Heart right ventricle (tissue), 16 donors: ENCODE data around the gene CERS6. TPM values are rescaled to one million over a fixed set of nuclear protein-coding genes. Genes with fewer than 3 reads are reported as not detected.

Experiments used
- ATAC-seq, 8 donors: fragments of 200-7000 bp; cut with Tn5 transposase; one replicate each; pipeline ENCODE4 v1.9.1; 2020; ENCODE audit warnings: mild to moderate bottlenecking in 8 of 8, moderate library complexity in 8 of 8, moderate number of reproducible peaks in 1 of 8
- DNase-seq, 2 donors: peaks; one replicate each; pipeline ENCODE4 v3.0.0-alpha.2; 2020
- H3K27ac ChIP-seq, 10 donors: fragments of 200-600 bp; sonication (generic) in 2 of 10; one replicate each; pipeline versions ENCODE4 v1.5.0 to v1.8.0; 2020 to 2022; ENCODE audit warnings: mild to moderate bottlenecking in 3 of 10
- H3K27me3 ChIP-seq, 7 donors: fragments of 200-600 bp; one replicate each; pipeline ENCODE4 v1.8.0; 2021 to 2022; ENCODE audit warnings: mild to moderate bottlenecking in 2 of 7
- H3K36me3 ChIP-seq, 9 donors: fragments of 200-600 bp; sonication (generic) in 1 of 9; one replicate each; pipeline versions ENCODE4 v1.5.0 to v1.8.0; 2020 to 2022; ENCODE audit warnings: mild to moderate bottlenecking in 2 of 9
- H3K4me1 ChIP-seq, 9 donors: fragments of 200-600 bp; sonication (generic) in 1 of 9; one replicate each; pipeline versions ENCODE4 v1.5.0 to v1.8.0; 2020 to 2022; ENCODE audit warnings: mild to moderate bottlenecking in 4 of 9
- H3K4me3 ChIP-seq, 10 donors: fragments of 200-600 bp; sonication (generic) in 2 of 10; one replicate each; pipeline versions ENCODE4 v1.5.0 to v1.8.0; 2020 to 2022; ENCODE audit warnings: mild to moderate bottlenecking in 7 of 10, moderate library complexity in 2 of 10
- H3K9me3 ChIP-seq, 11 donors: fragments of 200-600 bp in 10 of 11; sonication (generic) in 2 of 11; one replicate each; pipeline versions ENCODE4 v1.5.0 to v1.8.0; 2013 to 2022; ENCODE audit warnings: mild to moderate bottlenecking in 2 of 11, control low read depth in 1 of 11, moderate library complexity in 1 of 11
- CTCF ChIP-seq, 9 donors: fragments of 200-600 bp; sonication (generic) in 2 of 9; IDR thresholded peaks; one replicate each; pipeline versions ENCODE4 v1.5.0 to v1.8.0; 2021 to 2022; ENCODE audit warnings: antibody characterized with exemption in 9 of 9, mild to moderate bottlenecking in 5 of 9, moderate library complexity in 1 of 9
- WGBS, 2 donors: extraction: QIAGEN DNeasy Blood & Tissue Kit; methylation state at CpG; one replicate each; pipeline ENCODE4 v1.1.7; 2013; ENCODE audit warnings: inconsistent platforms in 1 of 2; 5-methylcytosine and 5-hydroxymethylcytosine counted together
- intact Hi-C, 10 donors: fragments of 100-400 bp; cut with DNase I; formaldehyde crosslinking; loops; one replicate each; pipeline versions ENCODE4 v1.11.1 to v1.14.2; 2022
- polyA plus RNA-seq, 2 donors: library from polyadenylated mRNA; stranded (reverse); fragments of 200-250 nt; gene quantifications; one replicate each; pipeline ENCODE4 v1.2.3, GENCODE V29; 2013
- total RNA-seq, 10 donors: library from RNA; stranded (reverse); fragmentation: NEBNext Ultra II Directional in 3 of 10; extraction: Animal tissue kit (Norgen Biotek cat#: 25700) in 3 of 10; gene quantifications; one replicate each; pipeline versions ENCODE4 v1.2.1 to v1.2.4, GENCODE V29; 2021 to 2023
- donor health status: Arrhythmogenic right ventricular cardiomyopathy.
- donor health status: ischemic (EF 13 %, LVEDD 7.1; RV severe dilation, severe dysfunction).
- donor health status: healthy with polysubstance abuse.
- donor health status: DM: no; HTN: yes; CAD: no.
- donor health status: DM: no; HTN: no; CAD: no.
- donor health status: ischemic (EF 25% LVEDD 6.9; RV normal size, moderate dysfunction).
- donor health status: ischemic (EF 25% LVEDD 5.7; RV mildly dilated, moderate dysfunction).
- donor health status: healthy.
- donor health status: DM: yes; HTN: yes; CAD: no.
- donor health status: Ischemic cardiomyopathy.
- donor health status: ischemic (EF 35%, LVEDD 5.7; RV mildly dilated, moderate dysfunction).
- donor health status: nonischemic (EF 11% LVEDD 7.7; RV severe dilation, severe dysfunction).
- donor health status: DM: yes; HTN: yes; CAD: no.
- donor health status: PGD.
- donor health status: ischemic (EF 29% LVEDD 5.4; RV normal size, mild dysfunction).
- donor health status: nonischemic (EF 23%, LVEDD 6.1; RV moderate dilation, normal function).

The CERS6 gene
- total and polyA plus RNA-seq, 12 donors: 20.5 to 76.3 (median 56.1) TPM

DNA sequence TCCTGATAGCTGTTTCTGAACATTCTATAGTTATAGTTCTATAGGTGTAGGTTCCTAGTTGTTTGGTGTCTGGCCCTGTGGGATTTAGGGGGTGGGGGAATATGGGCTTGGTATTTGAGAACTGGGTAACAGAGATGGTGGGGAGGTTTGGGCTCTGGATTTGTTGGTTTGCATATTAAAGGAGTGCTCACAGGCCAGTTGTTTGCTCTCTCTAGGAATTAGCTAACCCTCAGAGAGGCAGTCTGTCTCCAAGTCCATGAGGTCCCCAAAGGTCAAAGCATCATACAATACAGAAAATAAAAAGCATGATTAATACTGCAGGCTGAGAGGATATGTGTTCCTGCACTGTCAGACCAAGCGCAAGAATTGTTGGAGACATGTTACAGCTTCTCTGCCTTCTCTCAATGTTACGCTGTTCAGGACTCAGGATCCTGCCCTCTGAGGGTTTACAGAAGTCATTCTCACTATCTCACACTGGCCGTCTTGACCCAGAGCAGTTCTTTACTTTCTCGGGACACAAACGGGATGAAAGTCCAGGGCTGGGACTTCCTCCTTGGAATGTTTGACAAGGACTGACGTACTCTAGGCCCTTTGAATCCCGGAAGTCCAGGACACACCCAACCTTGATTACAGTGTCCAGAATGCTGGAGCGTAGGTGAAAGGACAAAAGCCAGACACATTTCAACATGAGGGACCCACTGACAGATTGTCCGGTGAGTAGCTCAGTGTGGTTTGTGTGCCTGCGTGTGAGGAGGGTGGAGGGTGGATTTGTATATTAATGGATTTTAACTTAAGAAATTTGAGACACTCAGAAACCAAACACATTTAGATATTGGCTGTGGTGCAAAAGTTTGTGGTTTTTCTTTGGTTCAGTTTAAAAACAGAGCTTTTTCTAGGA, 346.1 kb downstream of the CERS6 start, which contains the start of gene NOSTRIN:
Gene NOSTRIN (plus strand): TSS at position 677 of the 898 bp plus-strand sequence. CDS start 10 bp downstream, at position 687.
- Histone ChIP-seq H3K27ac (peak within 1 kb of the TSS; percentile 8 to 85 (median 74)), H3K4me3 (peak within 1 kb of the TSS; percentile 18 to 54 (median 42)), H3K9me3 (no peaks in the 10 kb centered on the region), H3K4me1 (peaks cover 0 to 71% (median 25%) of the 10 kb centered on the region in 9 donors), H3K27me3 (no peaks in the 10 kb centered on the region), H3K36me3 (no peaks in the 10 kb centered on the region)
- TF ChIP-seq CTCF (IDR thresholded peaks at IDR 0.05): no peak
- intact Hi-C loops: loop anchor here in 1 of 10 donors (5.0 kb wide), 1 partner anchor 45 kb away; no protein-coding TSS in a partner anchor
- WGBS, 2 donors: 15 to 19% methylated on average over 10 of the region's 10 CpGs
- ATAC-seq (peak; percentile 83 to 93 (median 90)), DNase-seq (peak in 1 of 2 donors; percentile 75)

DNA sequence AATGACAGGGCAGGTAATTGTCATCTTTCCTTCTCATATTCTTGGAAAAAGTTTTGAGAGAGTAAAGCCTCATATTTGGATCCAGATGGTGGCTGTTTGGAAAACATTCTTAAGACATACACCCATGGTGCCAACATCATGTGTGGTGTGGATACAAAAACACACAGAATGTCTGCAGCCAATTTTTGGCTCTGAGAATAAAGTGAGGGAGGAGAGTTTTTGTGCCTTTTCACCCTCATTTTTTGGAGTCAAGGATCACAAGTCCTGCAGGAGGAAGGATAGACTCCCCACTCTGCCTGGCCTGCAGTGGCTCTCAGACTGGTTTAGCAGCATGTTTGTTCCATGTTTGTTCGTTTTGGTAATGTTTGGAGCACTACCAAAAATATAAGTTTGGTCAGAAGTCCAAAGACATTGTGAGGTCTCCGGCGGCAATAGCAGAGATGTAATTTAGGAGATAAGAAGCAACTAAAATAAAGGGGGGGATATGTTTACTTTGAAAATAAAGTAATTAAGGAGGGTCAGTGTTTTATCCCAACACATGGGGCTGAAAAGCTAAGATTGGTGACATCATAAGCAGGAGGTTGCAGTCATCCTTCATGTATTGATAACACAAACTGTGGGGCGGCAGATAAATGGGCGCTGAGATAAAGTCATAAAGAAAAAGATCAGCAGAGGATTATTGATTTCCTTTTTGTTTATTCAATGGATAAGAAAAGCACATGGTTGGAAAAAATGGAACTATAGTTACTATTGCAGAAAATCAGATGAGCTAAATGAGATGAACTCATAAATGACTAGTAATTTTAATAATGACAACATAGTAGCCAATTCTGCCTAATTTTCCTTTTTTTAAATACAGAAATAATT, 347.0 kb downstream of the CERS6 start:
- peaks cover 0 to 66% (median 20%) of the 10 kb centered on the region in 9 donors for H3K4me1 ChIP-seq
- intact Hi-C loops: loop anchor here in 1 of 10 donors (5.0 kb wide), 1 partner anchor 44 kb away; no protein-coding TSS in a partner anchor
- H3K27me3 ChIP-seq: no peaks in the 10 kb centered on the region
- TF ChIP-seq CTCF (IDR thresholded peaks at IDR 0.05): no peak
- H3K36me3 ChIP-seq: no peaks in the 10 kb centered on the region
- H3K27ac ChIP-seq: peak overlapping the region; percentile 8 to 85 (median 74)
- peak overlapping the region; percentile 18 to 54 (median 42) for H3K4me3 ChIP-seq
- peak in 1 of 8 donors; percentile 32 for ATAC-seq
- H3K9me3 ChIP-seq: no peaks in the 10 kb centered on the region
- no peak for DNase-seq
- 40 to 41% methylated on average over 5 of the region's 5 CpGs for WGBS, 2 donors

DNA sequence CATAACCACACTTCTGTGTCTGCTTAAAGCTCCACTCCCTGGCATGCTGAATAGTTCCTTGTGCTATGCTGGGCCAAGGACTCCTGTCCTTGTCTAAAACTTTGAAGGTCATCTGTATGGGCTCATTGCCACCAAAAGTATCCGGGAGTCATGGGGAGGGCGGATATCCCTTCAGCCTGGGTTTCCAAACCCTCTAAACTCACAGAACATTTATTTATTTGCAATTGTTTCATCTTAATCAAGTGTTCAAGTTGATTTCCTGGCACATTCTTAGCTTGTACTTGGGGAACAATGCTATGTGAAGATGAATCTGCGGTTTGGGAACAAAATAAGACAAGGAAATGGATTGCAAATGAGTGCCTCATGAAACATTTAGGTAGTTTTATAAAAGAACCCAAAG, 348.1 kb downstream of the CERS6 start:
- Histone ChIP-seq H3K27me3 (no peaks in the 10 kb centered on the region), H3K36me3 (no peaks in the 10 kb centered on the region), H3K4me3 (peak overlapping the region in 9 of 10 donors; percentile 28 to 54 (median 44)), H3K4me1 (peaks cover 0 to 61% (median 14%) of the 10 kb centered on the region in 9 donors), H3K9me3 (no peaks in the 10 kb centered on the region), H3K27ac (peak overlapping the region; percentile 0 to 85 (median 74))
- 43 to 51% methylated on average over 3 of the region's 3 CpGs for WGBS, 2 donors
- DNase-seq (peak in 1 of 2 donors; percentile 41), ATAC-seq (peak; percentile 34 to 80 (median 65))
- TF ChIP-seq CTCF (IDR thresholded peaks at IDR 0.05): no peak
- intact Hi-C loops: loop anchor here in 1 of 10 donors (5.0 kb wide), 1 partner anchor 43 kb away; no protein-coding TSS in a partner anchor

DNA sequence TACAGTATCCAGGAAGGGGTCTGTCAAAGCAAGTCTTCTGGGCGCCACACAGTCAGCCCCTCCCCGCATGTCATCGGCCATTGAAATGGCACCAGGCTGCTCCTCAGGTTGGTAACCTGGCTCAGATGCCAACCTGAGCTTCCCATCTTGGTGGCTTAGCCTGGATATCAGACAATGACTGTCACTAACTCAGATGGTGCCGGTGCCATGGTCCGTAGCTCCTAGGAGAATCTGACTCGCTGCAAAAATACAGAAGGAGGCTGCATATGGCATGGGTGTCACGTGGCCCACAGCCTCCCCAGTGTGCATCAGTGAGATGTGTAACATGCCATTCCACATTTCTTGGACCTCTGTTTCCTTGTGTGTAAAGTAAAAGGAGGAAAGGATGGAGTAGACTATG, 349.5 kb downstream of the CERS6 start:
- Histone ChIP-seq H3K36me3 (no peaks in the 10 kb centered on the region), H3K27ac (no peak overlapping the region), H3K9me3 (no peaks in the 10 kb centered on the region), H3K27me3 (no peaks in the 10 kb centered on the region), H3K4me1 (peaks cover 0 to 72% (median 12%) of the 10 kb centered on the region in 9 donors), H3K4me3 (no peak overlapping the region)
- DNase-seq: no peak
- WGBS, 2 donors: 95 to 97% methylated on average over 7 of the region's 7 CpGs
- ATAC-seq: no peak
- intact Hi-C loops: no loop called here
- no peak for TF ChIP-seq CTCF (IDR thresholded peaks at IDR 0.05)
